SH-SY5Y (cell line): ENCODE measurements around the gene KRTAP6-3.

Experiments
- GATA2 ChIP-seq: IDR thresholded peaks from 2 replicates; pipeline ENCODE4 v1.6.1; 2011; ENCODE audit warnings: mild to moderate bottlenecking, low read depth, low read length
- GATA3 ChIP-seq: IDR thresholded peaks from 2 replicates; pipeline ENCODE4 v1.6.1; 2011; ENCODE audit warnings: low read depth, mild to moderate bottlenecking, low read length, moderate library complexity

Gene KRTAP6-3

DNA sequence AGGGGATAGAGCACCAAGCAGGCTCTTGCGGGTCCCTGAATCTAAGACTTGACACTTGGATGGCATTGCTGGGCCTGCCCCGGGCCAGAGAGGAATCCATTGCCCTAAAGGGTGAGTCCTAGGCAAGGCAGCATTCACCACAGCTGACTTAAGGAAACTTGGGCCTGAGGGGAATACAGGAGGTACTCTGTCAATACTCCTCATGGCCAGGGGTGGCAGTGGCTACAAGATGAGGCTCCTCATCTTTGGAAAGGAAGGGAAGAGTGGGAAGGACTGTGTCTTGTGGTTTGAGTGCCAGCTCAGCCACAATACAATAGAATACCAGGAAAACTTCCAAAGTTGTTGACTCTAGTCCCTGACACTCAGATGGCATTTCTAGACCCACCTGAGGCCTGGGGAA is 13.7 kb downstream of the KRTAP6-3 start:
- TF ChIP-seq GATA3 (no peak), GATA2 (no peak)

DNA sequence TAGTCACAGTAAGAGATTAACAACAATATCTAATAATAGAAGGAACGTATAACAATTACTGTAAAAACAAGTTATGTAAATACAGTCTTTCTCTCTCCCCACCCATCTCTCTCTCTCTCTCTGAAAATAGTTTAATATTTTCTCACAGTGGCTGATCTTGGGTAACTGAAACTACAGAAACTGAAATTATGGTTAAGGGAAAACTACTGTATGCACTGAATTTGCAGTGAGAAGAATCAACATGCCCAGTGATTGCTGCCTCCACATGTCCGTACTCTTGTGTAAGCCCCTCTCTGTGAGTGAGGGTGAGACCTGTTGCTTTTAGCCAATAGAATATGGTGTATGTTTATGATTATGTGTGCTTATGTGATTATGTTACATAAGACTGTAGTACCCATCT is 19.9 kb downstream of the KRTAP6-3 start:
- TF ChIP-seq GATA3 (no peak), GATA2 (no peak)

DNA sequence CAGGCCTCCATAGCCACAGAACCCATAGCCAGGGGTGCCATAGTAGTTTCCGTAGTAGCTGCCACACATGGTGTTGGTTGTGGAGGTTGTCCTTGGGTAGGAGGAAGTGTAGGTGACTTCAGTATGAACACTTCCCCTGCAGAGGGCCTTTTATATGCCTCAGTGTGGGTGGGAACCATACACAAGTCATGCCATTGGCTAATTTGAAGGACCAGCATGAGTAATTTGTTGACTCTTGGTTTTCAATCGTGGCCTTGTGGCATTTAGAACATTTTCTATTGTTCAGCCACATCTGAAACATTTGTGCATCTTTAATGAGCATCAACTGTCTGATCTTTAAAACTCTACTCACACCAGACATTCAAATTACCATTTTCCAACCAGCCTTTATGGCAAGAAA is 21.6 kb downstream of the KRTAP6-3 start, which contains the start of gene KRTAP6-1:
KRTAP6-1 (minus strand) TSS at position 95 of the 400 bp plus-strand sequence; CDS start at position 69, 26 bp downstream.
- TF ChIP-seq GATA2 (no peak), GATA3 (no peak)

DNA sequence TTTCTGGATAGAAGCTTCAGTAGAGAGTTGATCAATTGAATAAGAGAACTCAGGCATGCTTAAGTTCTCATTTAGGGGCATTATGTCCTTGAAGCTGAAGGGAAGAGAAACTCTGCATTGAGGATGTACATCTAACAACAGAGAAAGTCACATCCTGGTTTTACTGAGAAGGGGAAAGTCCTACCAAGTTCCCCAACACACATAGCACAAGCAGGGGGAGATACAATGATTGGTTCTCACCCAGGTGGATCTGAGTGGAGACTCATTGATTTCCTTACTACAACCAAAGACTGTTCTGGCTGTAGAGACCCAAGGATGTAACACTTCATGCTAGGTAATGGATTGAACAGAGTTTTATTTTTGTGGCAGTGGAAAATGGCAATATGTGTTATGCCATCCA is 23.0 kb downstream of the KRTAP6-3 start:
- TF ChIP-seq GATA3 (no peak), GATA2 (no peak)

DNA sequence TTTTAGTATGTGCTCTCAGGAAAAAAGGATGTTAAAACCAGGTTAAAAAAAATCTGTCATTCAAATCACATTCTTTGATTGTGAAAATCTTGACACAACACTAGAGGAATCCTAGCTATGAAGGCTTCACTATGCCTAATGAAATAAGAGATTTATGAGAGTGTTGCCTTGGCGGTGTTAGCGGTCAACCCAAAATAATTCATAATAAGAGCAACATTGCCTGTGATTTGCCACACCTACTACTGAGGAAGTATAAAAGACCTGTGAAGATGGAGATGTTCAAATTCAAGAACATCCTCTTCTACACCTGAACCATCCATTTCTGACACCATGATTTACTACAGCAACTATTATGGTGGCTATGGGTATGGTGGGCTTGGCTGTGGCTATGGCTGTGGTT is 23.9 kb downstream of the KRTAP6-3 start, which contains the start of gene KRTAP20-1:
KRTAP20-1 (plus strand) TSS at position 301 of the 400 bp plus-strand sequence; CDS start at position 331, 30 bp downstream.
- TF ChIP-seq GATA3 (no peak), GATA2 (no peak)

DNA sequence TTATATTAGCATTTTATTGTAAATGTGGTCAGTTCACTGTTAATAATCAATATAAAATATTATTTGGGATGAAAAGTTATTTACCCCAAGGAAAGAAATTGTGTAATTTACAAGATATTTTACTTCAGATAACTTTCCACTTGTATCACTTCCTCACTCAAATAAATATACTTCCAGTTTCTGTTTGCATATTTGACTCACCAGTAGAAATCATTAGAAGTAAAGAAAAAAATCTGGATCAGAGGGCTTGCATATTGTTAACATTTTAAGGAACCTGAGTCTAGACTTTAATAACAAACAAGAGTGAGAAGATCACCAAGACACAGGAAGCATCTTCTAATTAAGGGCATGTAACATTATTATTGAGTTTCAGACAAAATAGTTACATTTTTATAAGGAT is 27.8 kb downstream of the KRTAP6-3 start:
- TF ChIP-seq GATA3 (no peak), GATA2 (no peak)

DNA sequence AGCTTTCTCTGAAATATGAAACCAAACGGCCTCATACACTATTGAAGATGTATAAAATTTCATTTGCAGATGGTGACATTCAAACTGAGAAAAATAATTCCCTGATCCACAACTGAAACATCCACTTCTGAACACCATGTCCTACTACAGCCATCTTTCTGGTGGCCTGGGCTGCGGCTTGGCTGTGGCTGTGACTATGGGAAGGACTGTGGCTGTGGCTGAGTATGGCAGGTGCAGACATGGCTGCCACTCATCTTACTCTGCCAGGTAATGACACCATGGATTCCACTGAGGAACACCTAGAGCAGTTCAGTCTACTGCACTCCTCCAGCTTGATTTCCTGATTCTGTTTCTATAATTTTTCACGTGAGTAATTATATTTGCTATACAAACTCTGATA is 28.3 kb downstream of the KRTAP6-3 start, which contains the start of gene KRTAP20-4:
KRTAP20-4 (plus strand) TSS at position 106 of the 400 bp plus-strand sequence.
- no peak for TF ChIP-seq GATA3
- no peak for TF ChIP-seq GATA2

DNA sequence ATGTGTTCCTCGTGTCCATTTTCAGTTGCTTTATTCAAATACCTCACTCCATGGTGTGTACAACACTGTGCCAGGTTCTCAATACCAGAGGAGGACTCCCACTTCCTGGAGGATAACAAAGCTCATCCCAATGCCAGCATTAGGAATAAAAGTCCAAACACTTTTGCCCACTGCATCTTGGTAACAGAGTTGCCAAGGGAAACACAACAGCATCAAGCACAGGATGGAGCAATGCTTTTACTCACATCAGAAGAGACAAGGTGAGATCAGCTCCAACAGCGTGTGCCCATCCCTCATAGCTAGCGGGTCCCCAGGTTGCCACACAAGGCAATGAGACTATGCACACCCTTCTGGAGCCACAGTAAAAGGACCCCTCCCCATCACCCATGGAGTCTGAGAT is 31.1 kb downstream of the KRTAP6-3 start:
- TF ChIP-seq GATA3 (no peak), GATA2 (no peak)

DNA sequence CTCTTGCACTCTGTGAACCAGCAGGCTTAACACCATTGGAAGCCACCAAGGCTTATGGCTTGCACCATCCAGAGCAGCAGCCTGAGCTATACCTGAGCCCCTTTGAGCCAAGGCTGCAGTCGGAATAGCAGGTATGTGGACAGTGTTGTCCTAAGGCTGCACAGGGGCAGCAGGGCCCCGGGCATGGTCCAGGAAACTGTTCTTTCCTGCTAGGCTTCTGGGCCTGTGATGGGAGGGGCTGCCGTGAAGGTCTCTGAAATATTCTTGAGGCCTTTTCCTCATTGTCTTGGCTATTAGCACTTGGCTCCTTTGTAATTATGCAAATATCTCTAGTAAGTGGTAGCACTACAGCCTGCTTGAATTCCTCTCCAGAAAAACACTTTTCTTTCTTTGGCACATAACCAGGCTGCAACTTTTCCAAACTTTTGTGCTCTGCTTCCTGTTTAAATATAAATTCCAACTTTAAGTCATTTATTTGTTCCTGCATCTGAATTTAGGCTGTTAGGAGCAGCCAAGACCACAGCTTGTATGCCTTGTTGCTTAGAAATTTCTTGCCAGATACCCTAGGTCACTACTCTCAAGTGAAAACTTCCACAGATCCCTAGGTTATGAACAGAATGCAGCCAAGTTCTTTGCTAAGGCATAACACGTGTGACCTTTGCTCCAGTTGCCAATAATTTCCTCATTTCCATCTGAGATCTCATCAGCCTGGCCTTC is 33.4 kb downstream of the KRTAP6-3 start:
- TF ChIP-seq GATA3 = no peak
- TF ChIP-seq GATA2 = no peak

DNA sequence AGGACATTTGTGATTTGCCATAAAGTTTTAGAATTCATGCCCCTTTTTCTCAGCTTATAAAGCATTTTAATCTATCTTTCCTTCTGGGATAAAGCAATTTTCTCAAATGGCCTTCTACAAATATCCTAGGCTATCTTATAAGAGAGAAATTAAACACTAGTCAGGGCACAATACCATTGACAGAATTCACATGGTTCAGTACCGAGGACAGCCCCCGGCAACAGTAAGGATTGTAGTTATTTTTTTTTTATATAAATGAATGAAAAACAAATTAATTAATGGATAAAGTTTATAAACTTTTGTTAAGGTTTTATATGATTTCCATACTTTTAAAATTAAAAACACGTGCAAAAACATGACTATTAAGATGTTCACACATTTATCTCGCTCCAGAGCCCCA is 35.9 kb downstream of the KRTAP6-3 start:
- TF ChIP-seq GATA2 (no peak), GATA3 (no peak)

DNA sequence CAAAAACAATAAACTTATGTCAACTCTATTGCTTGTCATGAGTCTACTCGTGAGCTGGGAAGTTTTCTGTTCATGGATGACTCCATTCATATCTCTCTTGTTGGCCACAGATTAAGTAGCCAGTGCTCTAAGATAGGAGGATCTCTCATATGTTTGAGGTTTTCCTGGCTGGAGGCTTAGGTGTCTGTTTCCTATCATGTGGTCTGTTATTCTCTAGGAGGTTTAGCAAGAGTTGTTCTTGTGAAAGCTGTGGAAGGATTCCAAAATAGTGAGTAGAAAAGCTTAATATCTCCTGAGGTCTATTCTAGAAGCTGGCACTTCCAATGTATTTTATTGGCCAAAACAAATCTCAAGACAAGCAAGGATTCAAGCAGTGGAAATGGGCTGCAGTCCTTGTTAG is 37.0 kb downstream of the KRTAP6-3 start:
- no peak for TF ChIP-seq GATA3
- TF ChIP-seq GATA2 = no peak

DNA sequence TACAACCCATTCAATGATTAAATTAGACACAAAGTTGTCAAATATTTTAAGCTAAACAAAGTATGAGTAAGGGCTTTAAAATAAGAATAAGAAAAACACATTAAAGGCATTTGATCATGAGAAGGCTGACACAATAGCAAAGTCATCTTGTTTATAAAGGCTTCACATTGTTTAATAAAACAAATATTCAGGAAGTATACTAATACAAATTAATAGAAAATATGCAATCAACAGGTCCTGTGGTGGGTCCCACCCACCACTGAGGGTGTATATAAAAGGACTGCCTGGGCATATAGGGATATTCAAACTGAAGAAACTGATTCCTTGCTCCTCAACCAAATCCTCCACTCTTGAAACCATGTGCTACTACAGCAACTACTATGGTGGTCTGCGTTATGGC is 42.7 kb downstream of the KRTAP6-3 start, which contains the start of gene KRTAP20-2:
KRTAP20-2 (plus strand) TSS at position 301 of the 400 bp plus-strand sequence; CDS start at position 359, 58 bp downstream.
- TF ChIP-seq GATA2 (no peak), GATA3 (no peak)

DNA sequence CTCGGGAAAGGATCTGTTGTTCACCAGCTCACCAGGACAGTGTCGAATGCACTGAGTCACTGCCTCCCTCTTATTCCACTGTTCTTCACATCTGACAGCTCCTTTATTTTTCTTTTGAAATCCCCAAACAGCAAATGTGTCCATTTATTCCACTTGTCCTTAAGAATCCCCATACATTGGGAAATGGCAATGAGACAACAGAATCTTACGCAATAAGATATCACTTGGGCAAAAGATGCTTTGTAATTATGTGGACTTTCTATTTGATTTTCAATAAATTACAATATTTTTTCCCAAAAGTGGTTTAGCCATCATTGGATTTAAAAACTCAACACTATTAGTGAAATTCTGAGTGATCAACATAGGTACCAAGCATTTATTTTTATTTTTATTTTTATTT is 46.4 kb downstream of the KRTAP6-3 start:
- no peak for TF ChIP-seq GATA3
- TF ChIP-seq GATA2 = no peak

DNA sequence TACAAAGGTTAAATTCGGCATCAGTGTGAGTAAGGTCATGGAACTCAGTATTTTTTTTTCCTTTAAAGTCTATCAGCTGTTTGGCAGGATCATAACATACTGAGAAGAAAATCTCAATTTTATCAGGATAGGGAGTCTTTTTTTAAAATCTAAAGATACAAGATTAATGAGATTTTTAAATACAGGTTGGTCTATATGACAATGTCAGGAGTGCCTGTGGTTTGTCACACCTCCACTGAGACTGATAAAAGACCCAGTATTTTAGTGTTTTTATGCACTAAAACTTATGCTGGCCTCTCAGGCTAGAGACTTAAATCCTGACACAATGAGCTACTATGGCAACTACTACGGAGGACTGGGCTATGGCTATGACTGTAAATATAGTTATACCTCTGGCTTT is 50.3 kb downstream of the KRTAP6-3 start, which contains the start of gene KRTAP20-3:
KRTAP20-3 (plus strand) TSS at position 301 of the 400 bp plus-strand sequence.
- TF ChIP-seq GATA3 = no peak
- TF ChIP-seq GATA2 = no peak
